ENCODE results near the gene NCAM1. TPM values are rescaled to one million over a fixed set of nuclear protein-coding genes. Genes with fewer than 3 reads are reported as not detected.
"Not testable (repeated sequence)": the region's sequence is repeated elsewhere in the genome, so short reads cannot be mapped to it uniquely, and the experiment has no call there.

Gene NCAM1
- total RNA-seq, 1 experiment from 2014 or later: 0.22 TPM

DNA sequence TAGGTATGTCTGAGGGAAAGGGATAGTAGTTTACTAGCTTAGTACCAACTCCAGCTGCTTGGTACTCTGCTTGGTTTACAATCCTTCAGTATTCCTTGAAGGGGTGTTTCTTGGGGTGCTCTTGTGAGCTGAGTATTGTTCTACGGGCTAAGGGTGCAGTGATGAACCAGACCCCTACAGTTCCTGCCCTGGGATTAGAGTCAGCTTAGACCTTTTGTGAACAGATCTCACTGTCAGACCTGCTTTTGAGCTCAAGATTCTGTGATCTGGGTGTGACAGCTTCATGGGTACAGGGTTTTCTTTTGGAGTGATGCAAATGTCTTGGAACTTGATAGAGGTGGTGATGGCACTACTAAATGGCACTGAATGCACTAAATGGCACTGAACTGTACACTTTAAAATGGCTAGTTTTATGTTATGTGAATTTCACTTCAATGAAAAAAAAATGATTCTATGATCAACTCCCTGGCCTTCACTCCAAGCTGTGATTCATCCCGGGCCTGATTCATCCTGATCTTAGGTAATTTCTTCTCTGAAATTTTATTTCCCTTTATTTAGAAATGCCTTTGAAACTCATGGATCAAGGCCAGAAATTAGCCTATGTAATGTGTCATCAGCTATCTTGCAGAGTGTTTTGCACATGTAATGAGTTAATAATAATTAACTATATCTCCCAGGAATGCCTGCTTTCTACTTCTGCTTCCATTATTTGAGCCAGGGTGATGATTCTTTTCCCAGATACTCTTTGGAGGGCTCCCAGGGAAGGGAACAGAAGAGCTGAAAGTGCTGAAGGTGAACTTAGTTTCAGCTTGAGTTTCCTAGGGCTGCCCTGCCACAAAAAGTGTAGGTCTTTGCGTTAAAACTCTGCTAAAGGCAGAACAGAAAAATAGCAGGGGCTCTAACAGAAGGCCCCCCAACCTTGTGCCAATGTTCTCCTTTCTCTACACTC is 87.9 kb downstream of the NCAM1 start:
- Histone ChIP-seq H3K36me3 (ENCODE audit: control insufficient read depth in 1 of 2, insufficient read depth in 2 of 2, low read length in 2 of 2) (no peaks in the 10 kb centered on the region), H3K27ac (ENCODE audit: low read depth, low read length) (no peak overlapping the region), H3K4me2 (ENCODE audit: low read length) (no peak overlapping the region), H3K79me2 (ENCODE audit: insufficient read depth, low read length) (no peaks in the 10 kb centered on the region), H4K20me1 (ENCODE audit: insufficient read depth) (no peaks in the 10 kb centered on the region; the same call in 1 of the 2 replicates), H3K9me3 (ENCODE audit: control insufficient read depth in 1 of 2, insufficient read depth in 1 of 2, low read depth in 1 of 2, low read length in 2 of 2) (no peaks in the 10 kb centered on the region), H3K9me2 (ENCODE audit: insufficient read depth) (no peaks in the 10 kb centered on the region), H3K27me3 (ENCODE audit: insufficient read depth, low read length) (no peaks in the 10 kb centered on the region), H2AFZ (ENCODE audit: low read depth, low read length, poor library complexity, severe bottlenecking) (no peak overlapping the region), H3K4me1 (ENCODE audit: control insufficient read depth in 1 of 2, insufficient read depth in 2 of 2, low read length in 2 of 2) (no peaks in the 10 kb centered on the region), H3K9ac (ENCODE audit: low read length) (no peak overlapping the region), H3K4me3 (replicated peaks in 1 of 2; ENCODE audit: low read depth in 1 of 2, low read length in 2 of 2) (no peak overlapping the region)
- intact Hi-C loops (cut with micrococcal nuclease): no loop called here
- ATAC-seq (no peak), DNase-seq (ENCODE audit: low read depth, low spot score) (no peak)
- no peak for TF ChIP-seq RAD21 (IDR thresholded peaks at IDR 0.05; ENCODE audit: low read depth)
- no peak for TF ChIP-seq EGR1 (IDR thresholded peaks at IDR 0.05; ENCODE audit: low read depth)
- TF ChIP-seq FOSL1 (IDR thresholded peaks at IDR 0.05; ENCODE audit: low read depth): no peak
- TF ChIP-seq, protein P1, sequence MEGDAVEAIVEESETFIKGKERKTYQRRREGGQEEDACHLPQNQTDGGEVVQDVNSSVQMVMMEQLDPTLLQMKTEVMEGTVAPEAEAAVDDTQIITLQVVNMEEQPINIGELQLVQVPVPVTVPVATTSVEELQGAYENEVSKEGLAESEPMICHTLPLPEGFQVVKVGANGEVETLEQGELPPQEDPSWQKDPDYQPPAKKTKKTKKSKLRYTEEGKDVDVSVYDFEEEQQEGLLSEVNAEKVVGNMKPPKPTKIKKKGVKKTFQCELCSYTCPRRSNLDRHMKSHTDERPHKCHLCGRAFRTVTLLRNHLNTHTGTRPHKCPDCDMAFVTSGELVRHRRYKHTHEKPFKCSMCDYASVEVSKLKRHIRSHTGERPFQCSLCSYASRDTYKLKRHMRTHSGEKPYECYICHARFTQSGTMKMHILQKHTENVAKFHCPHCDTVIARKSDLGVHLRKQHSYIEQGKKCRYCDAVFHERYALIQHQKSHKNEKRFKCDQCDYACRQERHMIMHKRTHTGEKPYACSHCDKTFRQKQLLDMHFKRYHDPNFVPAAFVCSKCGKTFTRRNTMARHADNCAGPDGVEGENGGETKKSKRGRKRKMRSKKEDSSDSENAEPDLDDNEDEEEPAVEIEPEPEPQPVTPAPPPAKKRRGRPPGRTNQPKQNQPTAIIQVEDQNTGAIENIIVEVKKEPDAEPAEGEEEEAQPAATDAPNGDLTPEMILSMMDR (IDR thresholded peaks at IDR 0.05 in 2 of 3, conservative IDR thresholded peaks at IDR 0.05 in 1 of 3; ENCODE audit: borderline replicate concordance in 1 of 3, insufficient read depth in 1 of 3, low read depth in 2 of 3, low read length in 2 of 3): no peak
- POLR2A ChIA-PET: no interaction called here
- no TSS peak for BruUV-seq (replicated peaks)
- RAD21 ChIA-PET (ENCODE audit: low non-redundant PET in 1 of 2, low total read pairs in 2 of 2, uncharacterized antibody in 2 of 2, unreplicated experiment in 2 of 2): no interaction called here
- CTCF ChIA-PET: no interaction called here

DNA sequence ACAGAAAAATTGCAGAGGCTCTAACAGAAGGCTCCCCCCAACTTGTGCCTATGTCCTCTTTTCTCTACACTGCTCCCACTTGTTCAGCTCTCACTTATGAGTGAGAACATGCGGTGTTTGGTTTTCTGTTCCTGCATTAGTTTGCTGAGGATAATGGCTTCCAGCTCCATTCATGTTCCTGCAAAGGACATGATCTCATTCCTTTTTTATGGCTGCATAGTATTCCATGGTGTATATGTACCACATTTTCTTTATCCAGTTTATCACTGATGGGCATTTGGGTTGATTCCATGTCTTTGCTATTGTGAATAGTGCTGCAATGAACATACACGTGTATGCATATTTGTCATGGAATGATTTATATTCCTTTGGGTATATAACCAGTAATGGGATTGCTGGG is 91.8 kb downstream of the NCAM1 start:
- ATAC-seq; H3K27ac ChIP-seq (ENCODE audit: low read depth, low read length); H4K20me1 ChIP-seq (ENCODE audit: insufficient read depth); H3K79me2 ChIP-seq (ENCODE audit: insufficient read depth, low read length); H3K27me3 ChIP-seq (ENCODE audit: insufficient read depth, low read length); H3K4me2 ChIP-seq (ENCODE audit: low read length); BruUV-seq (replicated peaks); H3K4me3 ChIP-seq (replicated peaks in 1 of 2; ENCODE audit: low read depth in 1 of 2, low read length in 2 of 2); POLR2A ChIA-PET; H3K9me2 ChIP-seq (ENCODE audit: insufficient read depth); H3K9me3 ChIP-seq (ENCODE audit: control insufficient read depth in 1 of 2, insufficient read depth in 1 of 2, low read depth in 1 of 2, low read length in 2 of 2); H2AFZ ChIP-seq (ENCODE audit: low read depth, low read length, poor library complexity, severe bottlenecking); H3K9ac ChIP-seq (ENCODE audit: low read length); RAD21 ChIA-PET (ENCODE audit: low non-redundant PET in 1 of 2, low total read pairs in 2 of 2, uncharacterized antibody in 2 of 2, unreplicated experiment in 2 of 2); intact Hi-C loops (cut with micrococcal nuclease); H3K4me1 ChIP-seq (ENCODE audit: control insufficient read depth in 1 of 2, insufficient read depth in 2 of 2, low read length in 2 of 2); CTCF ChIA-PET; H3K36me3 ChIP-seq (ENCODE audit: control insufficient read depth in 1 of 2, insufficient read depth in 2 of 2, low read length in 2 of 2); DNase-seq (ENCODE audit: low read depth, low spot score): not testable (repeated sequence)
